K562 (cell line): ENCODE results near the gene PLCL2. TPM values are rescaled to one million over a fixed set of nuclear protein-coding genes. Genes with fewer than 3 reads are reported as not detected.

Experiments used
- ATAC-seq: fragments of 200-7000 bp; cut with Tn5 transposase; 3 replicates; pipeline ENCODE4 v1.9.1; 2020; ENCODE audit warnings: moderate library complexity
- BruUV-seq: library from RNA; stranded (reverse); fragments of 400-500 nt; replicated peaks from 2 replicates; lab custom pipeline; 2021; lab: Mats Ljungman, UMichigan
- CTCF ChIA-PET: fragments of 300-600 bp; formaldehyde crosslinking; extraction: SDS; loops from one replicate; lab custom pipeline; 2021; ENCODE audit warnings: low intra/inter-chr PET ratio; lab: Yijun Ruan, JAX
- POLR2A ChIA-PET: fragments of 300-600, 350-650 bp; sonication (Branson Sonifier 250); formaldehyde crosslinking; extraction: SDS; loops from one replicate; lab custom pipeline; 2021; ENCODE audit warnings: antibody characterized with exemption, inconsistent platforms; lab: Yijun Ruan, JAX
- DNase-seq, 4 experiments: peaks; one replicate each; pipeline versions ENCODE4 v3.0.0 to v3.0.0-alpha.2; 2011 to 2018; ENCODE audit warnings: low spot score in 3 of 4, mixed read lengths in 3 of 4; ENCODE audit errors: extremely low read depth in 1 of 4
- FAIRE-seq: peaks from 2 replicates; lab custom pipeline; 2011; peaks lifted over from hg19 to GRCh38; lab: Jason Lieb, UNC
- H2AFZ ChIP-seq: 2 replicates; pipeline ENCODE4 v1.6.0; 2011; ENCODE audit warnings: low read depth, low read length, control low read depth, inconsistent platforms
- H3K27ac ChIP-seq: fragments of 200-600 bp; 3 replicates; pipeline ENCODE4 v1.8.0; 2011; ENCODE audit warnings: low read depth, mild to moderate bottlenecking, control low read depth, inconsistent platforms, low read length, moderate library complexity, mixed read lengths; ENCODE audit errors: extremely low read depth
- H3K27me3 ChIP-seq, 2 experiments: fragments of 300-600 bp in 1 of 2; 2 replicates in 1 of 2; 3 replicates in 1 of 2; pipeline versions ENCODE4 v1.6.0 to v1.8.0; 2011; ENCODE audit warnings: inconsistent platforms in 2 of 2, low read length in 2 of 2, mild to moderate bottlenecking in 1 of 2, mixed read lengths in 1 of 2, moderate library complexity in 1 of 2; ENCODE audit not compliant: control insufficient read depth in 2 of 2, insufficient read depth in 2 of 2
- H3K36me3 ChIP-seq: fragments of 300-600 bp; 3 replicates; pipeline ENCODE4 v1.8.0; 2011; ENCODE audit warnings: mild to moderate bottlenecking, low read length, inconsistent platforms; ENCODE audit not compliant: control insufficient read depth, insufficient read depth
- H3K4me1 ChIP-seq, 2 experiments: fragments of 200-600 bp in 1 of 2; replicated peaks in 1 of 2; 2 replicates in 1 of 2; 3 replicates in 1 of 2; pipeline versions ENCODE4 v1.5.1 to v1.8.0; 2011; ENCODE audit warnings: inconsistent platforms in 2 of 2, low read length in 2 of 2, mild to moderate bottlenecking in 1 of 2, mixed read lengths in 1 of 2, moderate library complexity in 1 of 2; ENCODE audit not compliant: control insufficient read depth in 2 of 2, insufficient read depth in 2 of 2
- H3K4me2 ChIP-seq: 2 replicates; pipeline ENCODE4 v1.6.1; 2011; ENCODE audit warnings: low read length, control low read depth, inconsistent platforms, mixed read lengths; ENCODE audit not compliant: insufficient read depth
- H3K4me3 ChIP-seq: fragments of 200-600 bp; sonication (generic), shearing (Covaris generic); 2 replicates; pipeline ENCODE4 v1.5.1; 2016; ENCODE audit warnings: control low read depth, inconsistent platforms
- H3K79me2 ChIP-seq: fragments of 200-600 bp; 3 replicates; pipeline ENCODE4 v1.8.0; 2011; ENCODE audit warnings: low read length, inconsistent platforms; ENCODE audit not compliant: control insufficient read depth, insufficient read depth
- H3K9ac ChIP-seq, 2 experiments: 2 replicates each; pipeline versions ENCODE4 v1.6.0 to v1.6.1; 2011; ENCODE audit warnings: low read depth in 2 of 2, low read length in 2 of 2, control low read depth in 1 of 2, inconsistent platforms in 1 of 2, mild to moderate bottlenecking in 1 of 2, mixed read lengths in 1 of 2; ENCODE audit not compliant: insufficient read depth in 1 of 2
- H3K9me1 ChIP-seq: one replicate; pipeline ENCODE4 v1.6.0; 2011; ENCODE audit warnings: inconsistent platforms, mild to moderate bottlenecking, low read length, moderate library complexity; ENCODE audit not compliant: control insufficient read depth, insufficient read depth
- H3K9me3 ChIP-seq: replicated peaks from 2 replicates; pipeline ENCODE4 v1.5.1; 2011; ENCODE audit warnings: low read depth, low read length, inconsistent platforms; ENCODE audit not compliant: control insufficient read depth, insufficient read depth
- H4K20me1 ChIP-seq: replicated peaks from 2 replicates; pipeline ENCODE4 v1.6.1; 2011; ENCODE audit warnings: low read length, inconsistent platforms, mixed read lengths; ENCODE audit not compliant: control insufficient read depth, insufficient read depth
- ARID1B ChIP-seq: fragments of 450-650 bp; IDR thresholded peaks from 2 replicates; pipeline ENCODE4 v1.6.1; 2016; ENCODE audit warnings: antibody characterized with exemption, mild to moderate bottlenecking, inconsistent platforms
- BCL6 ChIP-seq: fragments of 250-450 bp; sonication (Bioruptor Pico); IDR thresholded peaks from 2 replicates; pipeline ENCODE4 v1.4.0; 2020
- CREB3L1 ChIP-seq: fragments of 450-650 bp; IDR thresholded peaks from 2 replicates; pipeline ENCODE4 v1.6.1; 2014; ENCODE audit warnings: low read depth, mild to moderate bottlenecking, moderate library complexity, borderline replicate concordance
- FOXA3 ChIP-seq, 2 experiments: fragments of 450-650 bp in 1 of 2; sonication (generic) in 1 of 2; formaldehyde crosslinking; IDR thresholded peaks in 1 of 2; conservative IDR thresholded peaks in 1 of 2; 2 replicates each; pipeline versions ENCODE4 v1.4.0 to v1.8.0; 2020 to 2022; ENCODE audit warnings: mild to moderate bottlenecking in 2 of 2, missing genetic modification reagents in 1 of 2
- FOXJ2 ChIP-seq: fragments of 200-800 bp; sonication (Bioruptor generic); IDR thresholded peaks from 2 replicates; pipeline ENCODE4 v1.6.1; 2016; ENCODE audit warnings: missing genetic modification characterization, missing compliant biosample characterization
- FOXK2 ChIP-seq, 2 experiments: fragments of 450-650 bp; IDR thresholded peaks in 1 of 2; conservative IDR thresholded peaks in 1 of 2; 2 replicates each; pipeline ENCODE4 v1.6.1; 2016; ENCODE audit warnings: low read depth in 2 of 2, mild to moderate bottlenecking in 1 of 2
- GABPB1 ChIP-seq: sonication (generic); formaldehyde crosslinking; IDR thresholded peaks from 2 replicates; pipeline ENCODE4 v1.8.0; 2022; ENCODE audit warnings: mild to moderate bottlenecking, missing genetic modification reagents
- GABPB2 ChIP-seq: fragments of 250-450 bp; sonication (Bioruptor Pico); conservative IDR thresholded peaks from 2 replicates; pipeline ENCODE4 v1.5.1; 2021; ENCODE audit warnings: mild to moderate bottlenecking
- IRF2 ChIP-seq: sonication (generic); formaldehyde crosslinking; IDR thresholded peaks from 2 replicates; pipeline ENCODE4 v1.8.1; 2022; ENCODE audit warnings: mild to moderate bottlenecking, missing genetic modification reagents
- KLF10 ChIP-seq: fragments of 250-450 bp; sonication (Bioruptor Pico); IDR thresholded peaks from 2 replicates; pipeline ENCODE4 v1.6.1; 2021; ENCODE audit warnings: matching md5 sums
- LEF1 ChIP-seq: fragments of 450-650 bp; IDR thresholded peaks from 2 replicates; pipeline ENCODE4 v1.6.1; 2016; ENCODE audit warnings: mild to moderate bottlenecking
- MEF2A ChIP-seq: IDR thresholded peaks from 2 replicates; pipeline ENCODE4 v1.6.1; 2011; ENCODE audit warnings: low read depth, mild to moderate bottlenecking, low read length, moderate library complexity; ENCODE audit not compliant: control insufficient read depth
- MEF2D ChIP-seq: conservative IDR thresholded peaks from 2 replicates; pipeline ENCODE4 v1.6.1; 2016; ENCODE audit warnings: low read depth, missing genetic modification characterization, missing compliant biosample characterization
- NCOA1 ChIP-seq: fragments of 450-650 bp; IDR thresholded peaks from 2 replicates; pipeline ENCODE4 v1.6.1; 2016; ENCODE audit warnings: low read depth
- PHTF2 ChIP-seq: fragments of 250-450 bp; sonication (Bioruptor Pico); IDR thresholded peaks from 2 replicates; pipeline ENCODE4 v1.5.0; 2021; ENCODE audit warnings: mild to moderate bottlenecking
- RAD51 ChIP-seq: fragments of 450-650 bp; IDR thresholded peaks from 2 replicates; pipeline ENCODE4 v1.7.1; 2016; ENCODE audit warnings: low read depth, mild to moderate bottlenecking, borderline replicate concordance
- RBM22 ChIP-seq: fragments of 200-400 bp; formaldehyde crosslinking; IDR thresholded peaks from 2 replicates; pipeline ENCODE4 v1.6.1; 2018; ENCODE audit warnings: low read length, low read depth; ENCODE audit not compliant: poor library complexity, severe bottlenecking
- THRAP3 ChIP-seq: fragments of 450-650 bp; IDR thresholded peaks from 2 replicates; pipeline ENCODE4 v1.6.1; 2016; ENCODE audit warnings: mild to moderate bottlenecking, inconsistent platforms, borderline replicate concordance
- ZC3H8 ChIP-seq: fragments of 450-650 bp; IDR thresholded peaks from 2 replicates; pipeline ENCODE4 v1.6.1; 2017
- ZNF134 ChIP-seq: fragments of 250-450 bp; sonication (Bioruptor Pico); conservative IDR thresholded peaks from 2 replicates; pipeline ENCODE4 v1.4.0; 2020
- ZNF253 ChIP-seq: fragments of 250-450 bp; sonication (Bioruptor Pico); conservative IDR thresholded peaks from 2 replicates; pipeline ENCODE4 v1.6.1; 2021; ENCODE audit warnings: mild to moderate bottlenecking
- ZNF347 ChIP-seq: fragments of 450-650 bp; formaldehyde crosslinking; IDR thresholded peaks from 2 replicates; pipeline ENCODE4 v1.4.0; 2020; ENCODE audit warnings: low read depth, mild to moderate bottlenecking, moderate library complexity
- ZNF445 ChIP-seq: fragments of 250-450 bp; sonication (Bioruptor Pico); IDR thresholded peaks from 2 replicates; pipeline ENCODE4 v1.4.0; 2020; ENCODE audit warnings: low read depth, mild to moderate bottlenecking, moderate library complexity
- ZNF655 ChIP-seq: fragments of 250-450 bp; sonication (Bioruptor Pico); IDR thresholded peaks from 2 replicates; pipeline ENCODE4 v1.5.0; 2021
- WGBS: fragments of 100-300 bp; shearing (Covaris generic); methylation state at CpG from one replicate; pipeline ENCODE4 v1.1.6; 2016; ENCODE audit warnings: low coverage, mixed read lengths; ENCODE audit not compliant: insufficient coverage; ENCODE audit errors: missing lambda C conversion rate; 5-methylcytosine and 5-hydroxymethylcytosine counted together
- in situ Hi-C: fragments of 300-500 bp; cut with MboI; formaldehyde crosslinking; loops from 4 replicates; pipeline ENCODE4 v1.15.0; 2018; ENCODE audit warnings: inconsistent platforms, mixed read lengths
- intact Hi-C: fragments of 100-400 bp; cut with micrococcal nuclease; formaldehyde crosslinking; loops from 2 replicates; pipeline ENCODE4 v1.14.2; 2022
- polyA plus RNA-seq, 8 experiments: library from polyadenylated mRNA; depleted of rRNA in 4 of 8; stranded (reverse) in 5 of 8; unstranded in 3 of 8; fragments of >200 nt; fragmentation: Nextera tagmentation in 2 of 8; fragmentation: Illumina TruSeq in 1 of 8; extraction: Ambion mirVana in 2 of 8; extraction: Trizol in 1 of 8; gene quantifications; 2 replicates each; pipeline versions ENCODE4 v1.2.1 to v1.2.3, GENCODE V29; 2011 to 2014; ENCODE audit warnings: inconsistent platforms in 1 of 8, missing spikeins in 1 of 8
- total RNA-seq, 7 experiments: library from RNA; depleted of rRNA in 6 of 7; stranded (reverse); fragments of >200 nt in 6 of 7; fragmentation: Illumina TruSeq in 2 of 7; extraction: Trizol in 2 of 7; gene quantifications; 2 replicates each; pipeline versions ENCODE4 v1.2.1 to v1.2.3, GENCODE V29; 2011 to 2021; ENCODE audit warnings: low replicate concordance in 1 of 7

PLCL2 gene
- total and polyA plus RNA-seq, 9 of the 15 experiments (the other 6 are each of a cell fraction or from before 2014, with no cell fraction given), result 0.03 to 0.18 (median 0.11) TPM; not detected in 2

- whole genome bisulfite sequencing, result 0% methylated on average over 2 of the region's 2 CpGs
- POLR2A ChIA-PET, result no interaction called here
- CTCF ChIA-PET, result no interaction called here
- Histone ChIP-seq H3K9ac (no peak overlapping the region), H2AFZ (no peak overlapping the region), H3K9me3 (no peaks in the 10 kb centered on the region), H3K79me2 (no peaks in the 10 kb centered on the region), H3K4me1 (peaks cover 0 to 8% of the 10 kb centered on the region in 2 experiments; a peak in 4 of 5 replicates), H3K4me2 (no peak overlapping the region), H3K27me3 (no peaks in the 10 kb centered on the region; a peak in 2 of 5 replicates), H3K27ac (no peak overlapping the region), H3K9me1 (no peaks in the 10 kb centered on the region)
- intact Hi-C loops, result no loop called here
- peak; percentile 58 for FAIRE-seq
- ATAC-seq, result peak; percentile 76
- in situ Hi-C loops, result loop anchor here (25.0 kb wide), 1 partner anchor 506 kb away; no protein-coding TSS in a partner anchor
- no TSS peak for BruUV-seq
- peak in 2 of 4 experiments; percentile 28 to 30 for DNase-seq
- peak; percentile 15; the same call in 1 of the 2 replicates for TF ChIP-seq LEF1
- no peak for TF ChIP-seq ZNF347 (CRISPR knock-in tag)
- peak; percentile 79; the same call in 1 of the 2 replicates for TF ChIP-seq MEF2D (tag)
- no peak for TF ChIP-seq GABPB1 (CRISPR knock-in tag)
- TF ChIP-seq KLF10 (CRISPR knock-in tag), result no peak
- no peak for TF ChIP-seq ZNF445
- no peak for TF ChIP-seq ZC3H8
- TF ChIP-seq FOXK2 (conservative IDR thresholded peaks at IDR 0.05 in 1 of 2, IDR thresholded peaks at IDR 0.05 in 1 of 2; ENCODE audit: low read depth in 2 of 2), result peak; percentile 39 to 59; a peak in 3 of 4 replicates
- TF ChIP-seq FOXA3 (CRISPR knock-in tag; conservative IDR thresholded peaks at IDR 0.05 in 1 of 2, IDR thresholded peaks at IDR 0.05 in 1 of 2), result peak; percentile 32 to 78; a peak in 1 of 4 replicates
- no peak for TF ChIP-seq CREB3L1
- TF ChIP-seq MEF2A, result peak; percentile 93
- no peak for TF ChIP-seq BCL6 (CRISPR knock-in tag)
- 0 out of 2 replicates have a peak, but pooled peaks have one; percentile 1 for TF ChIP-seq ARID1B
- TF ChIP-seq ZNF253 (CRISPR knock-in tag), result no peak
- no peak for TF ChIP-seq ZNF655 (CRISPR knock-in tag)
- no peak for TF ChIP-seq PHTF2 (CRISPR knock-in tag)
- TF ChIP-seq GABPB2, result no peak
- no peak for TF ChIP-seq RBM22
- no peak for TF ChIP-seq RAD51
- no peak for TF ChIP-seq THRAP3
- no peak for TF ChIP-seq IRF2 (CRISPR knock-in tag)
- TF ChIP-seq FOXJ2 (tag), result peak; percentile 91
- TF ChIP-seq ZNF134 (CRISPR knock-in tag), result no peak
- no peak for TF ChIP-seq NCOA1
- TF ChIP-seq, all 486 proteins: peak for 7
- Histone ChIP-seq H3K4me3 (no peak overlapping the region), H4K20me1 (no peaks in the 10 kb centered on the region), H3K36me3 (no peaks in the 10 kb centered on the region)
Observed at GRCh38 chr3:16906682-16907081, 21.9 kb downstream of the PLCL2 start.
